PC-9 (cell line): ENCODE data around the gene SF3A2. TPM values are rescaled to one million over a fixed set of nuclear protein-coding genes. Genes with fewer than 3 reads are reported as not detected.

ENCODE experiments used
- BruUV-seq: library from RNA; stranded (reverse); fragments of 400-500 nt; replicated peaks from 2 replicates; lab custom pipeline; 2021; lab: Mats Ljungman, UMichigan
- CTCF ChIA-PET: fragments of 300-600 bp; sonication (Branson Sonifier 250); formaldehyde crosslinking; loops from one replicate; lab custom pipeline; 2022; ENCODE audit warnings: antibody characterized with exemption; lab: Charles Lee
- POLR2A ChIA-PET: fragments of 300-600 bp; sonication (Branson Sonifier 250); formaldehyde crosslinking; loops from one replicate; lab custom pipeline; 2022; ENCODE audit warnings: antibody characterized with exemption; ENCODE audit not compliant: unreplicated experiment; lab: Charles Lee
- DNase-seq, 2 experiments: peaks; one replicate each; pipeline versions ENCODE4 v3.0.0 to v3.0.0-alpha.2; 2015 to 2022; ENCODE audit warnings: mixed read lengths in 1 of 2
- H2AFZ ChIP-seq: fragments of 200-600 bp; sonication (generic); 2 replicates; pipeline ENCODE4 v1.8.1; 2017; ENCODE audit warnings: antibody characterized with exemption
- H3F3A ChIP-seq: fragments of 200-600 bp; sonication (generic); 2 replicates; pipeline ENCODE4 v1.8.1; 2017; ENCODE audit warnings: antibody characterized with exemption, mild to moderate bottlenecking, low read depth; ENCODE audit not compliant: insufficient read depth
- H3K27ac ChIP-seq: fragments of 200-600 bp; sonication (generic); 2 replicates; pipeline ENCODE4 v1.6.1; 2016; ENCODE audit warnings: mixed run types
- H3K27me3 ChIP-seq: fragments of 200-600 bp; sonication (generic); 2 replicates; pipeline ENCODE4 v1.6.1; 2016; ENCODE audit warnings: low read depth, mixed run types; ENCODE audit not compliant: insufficient read depth
- H3K36me3 ChIP-seq: fragments of 200-600 bp; sonication (generic); 2 replicates; pipeline ENCODE4 v1.6.1; 2016; ENCODE audit warnings: low read depth, mixed run types
- H3K4me1 ChIP-seq: fragments of 200-600 bp; sonication (generic); replicated peaks from 2 replicates; pipeline ENCODE4 v1.6.1; 2016; ENCODE audit warnings: mixed run types; ENCODE audit not compliant: insufficient read depth
- H3K4me2 ChIP-seq: fragments of 200-600 bp; sonication (generic); 2 replicates; pipeline ENCODE4 v1.6.1; 2017; ENCODE audit warnings: mixed run types
- H3K4me3 ChIP-seq: fragments of 200-600 bp; sonication (generic); 2 replicates; pipeline ENCODE4 v1.6.1; 2016; ENCODE audit warnings: mixed run types
- H3K79me2 ChIP-seq: fragments of 200-600 bp; sonication (generic); 2 replicates; pipeline ENCODE4 v1.6.1; 2017; ENCODE audit warnings: low read depth, mixed run types
- H3K9me2 ChIP-seq: fragments of 200-600 bp; sonication (generic); 2 replicates; pipeline ENCODE4 v1.8.1; 2017; ENCODE audit warnings: mild to moderate bottlenecking; ENCODE audit not compliant: insufficient read depth
- H3K9me3 ChIP-seq: fragments of 200-600 bp; sonication (generic); 2 replicates; pipeline ENCODE4 v1.8.1; 2016; ENCODE audit warnings: low read depth; ENCODE audit not compliant: insufficient read depth
- H4K20me1 ChIP-seq: fragments of 200-600 bp; sonication (generic); 2 replicates; pipeline ENCODE4 v1.8.1; 2017; ENCODE audit not compliant: insufficient read depth
- CTCF ChIP-seq: fragments of 200-600 bp; sonication (generic); conservative IDR thresholded peaks from 2 replicates; pipeline ENCODE4 v1.6.1; 2017; ENCODE audit warnings: mixed run types, antibody characterized with exemption, mild to moderate bottlenecking, moderate library complexity
- EZH2 ChIP-seq: fragments of 200-600 bp; sonication (generic); IDR thresholded peaks from 2 replicates; pipeline ENCODE4 v1.8.0; 2017; ENCODE audit warnings: antibody characterized with exemption, low read depth
- intact Hi-C: fragments of 100-400 bp; cut with micrococcal nuclease; formaldehyde crosslinking; loops from one replicate; pipeline ENCODE4 v1.10.0; 2022; ENCODE audit not compliant: unreplicated experiment
- total RNA-seq: library from RNA; stranded (reverse); gene quantifications from 2 replicates; pipeline ENCODE4 v1.2.3, GENCODE V29; 2021

SF3A2 gene
- total RNA-seq, 1 experiment from 2014 or later, result 83.0 TPM

- no peaks in the 10 kb centered on the region for H3F3A ChIP-seq
- intact Hi-C loops, result no loop called here
- no peaks in the 10 kb centered on the region for H3K9me2 ChIP-seq
- H3K27me3 ChIP-seq, result no peaks in the 10 kb centered on the region
- no peaks in the 10 kb centered on the region for H3K36me3 ChIP-seq
- no TSS peak for BruUV-seq
- CTCF ChIA-PET, result no interaction called here
- no peak overlapping the region for H3K27ac ChIP-seq
- TF ChIP-seq EZH2 (no peak), CTCF (no peak)
- DNase-seq, result no peak
- no peaks in the 10 kb centered on the region for H3K9me3 ChIP-seq
- no peaks in the 10 kb centered on the region for H3K79me2 ChIP-seq
- no peaks in the 10 kb centered on the region for H4K20me1 ChIP-seq
- no peak overlapping the region for H2AFZ ChIP-seq
- no peak overlapping the region for H3K4me2 ChIP-seq
- H3K4me1 ChIP-seq, result no peaks in the 10 kb centered on the region
- POLR2A ChIA-PET, result no interaction called here
- H3K4me3 ChIP-seq, result no peak overlapping the region
Measured at GRCh38 chr19:2226051-2226839, 10.4 kb upstream of the SF3A2 start.

- Histone ChIP-seq H3K4me2 (no peak overlapping the region), H3K9me2 (no peaks in the 10 kb centered on the region), H3K79me2 (no peaks in the 10 kb centered on the region), H3K4me3 (no peak overlapping the region), H3K27ac (no peak overlapping the region), H3K9me3 (no peaks in the 10 kb centered on the region), H3K36me3 (no peaks in the 10 kb centered on the region), H2AFZ (no peak overlapping the region), H3K27me3 (no peaks in the 10 kb centered on the region), H3F3A (no peaks in the 10 kb centered on the region), H3K4me1 (no peaks in the 10 kb centered on the region), H4K20me1 (no peaks in the 10 kb centered on the region)
- DNase-seq, result no peak
- intact Hi-C loops, result no loop called here
- ChIA-PET POLR2A (no interaction called here), CTCF (no interaction called here)
- no peak for TF ChIP-seq CTCF
- BruUV-seq, result no TSS peak
Measured at GRCh38 chr19:2226840-2227360, 9.7 kb upstream of the SF3A2 start.

- H3K9me2 ChIP-seq, result no peaks in the 10 kb centered on the region
- no peak for DNase-seq
- ChIA-PET POLR2A (no interaction called here), CTCF (no interaction called here)
- no peaks in the 10 kb centered on the region for H3F3A ChIP-seq
- H2AFZ ChIP-seq, result no peak overlapping the region
- intact Hi-C loops, result no loop called here
- H3K4me3 ChIP-seq, result no peak overlapping the region
- no peak overlapping the region for H3K27ac ChIP-seq
- H3K4me1 ChIP-seq, result no peaks in the 10 kb centered on the region
- no peaks in the 10 kb centered on the region for H3K36me3 ChIP-seq
- H4K20me1 ChIP-seq, result no peaks in the 10 kb centered on the region
- H3K4me2 ChIP-seq, result no peak overlapping the region
- H3K27me3 ChIP-seq, result no peaks in the 10 kb centered on the region
- no TSS peak for BruUV-seq
- H3K79me2 ChIP-seq, result no peaks in the 10 kb centered on the region
- TF ChIP-seq CTCF (no peak), EZH2 (no peak)
- H3K9me3 ChIP-seq, result no peaks in the 10 kb centered on the region
Measured at GRCh38 chr19:2227415-2228156, 9.0 kb upstream of the SF3A2 start.
